Stimulated activated CD4-positive, alpha-beta T cell treated with anti-CD3 and anti-CD28 coated beads, Interleukin-2, amount 100 ng/mL, for 48 hours (primary cell): Measurements from ENCODE around the gene EVX2.

Experiments
- DNase-seq, 2 donors: peaks; one replicate each; pipeline ENCODE4 v3.0.0-alpha.2; 2020

EVX2 gene

GRCh38 chr2:176121190-176122051, 37.7 kb upstream of the EVX2 start:
- no peak for DNase-seq

DNA sequence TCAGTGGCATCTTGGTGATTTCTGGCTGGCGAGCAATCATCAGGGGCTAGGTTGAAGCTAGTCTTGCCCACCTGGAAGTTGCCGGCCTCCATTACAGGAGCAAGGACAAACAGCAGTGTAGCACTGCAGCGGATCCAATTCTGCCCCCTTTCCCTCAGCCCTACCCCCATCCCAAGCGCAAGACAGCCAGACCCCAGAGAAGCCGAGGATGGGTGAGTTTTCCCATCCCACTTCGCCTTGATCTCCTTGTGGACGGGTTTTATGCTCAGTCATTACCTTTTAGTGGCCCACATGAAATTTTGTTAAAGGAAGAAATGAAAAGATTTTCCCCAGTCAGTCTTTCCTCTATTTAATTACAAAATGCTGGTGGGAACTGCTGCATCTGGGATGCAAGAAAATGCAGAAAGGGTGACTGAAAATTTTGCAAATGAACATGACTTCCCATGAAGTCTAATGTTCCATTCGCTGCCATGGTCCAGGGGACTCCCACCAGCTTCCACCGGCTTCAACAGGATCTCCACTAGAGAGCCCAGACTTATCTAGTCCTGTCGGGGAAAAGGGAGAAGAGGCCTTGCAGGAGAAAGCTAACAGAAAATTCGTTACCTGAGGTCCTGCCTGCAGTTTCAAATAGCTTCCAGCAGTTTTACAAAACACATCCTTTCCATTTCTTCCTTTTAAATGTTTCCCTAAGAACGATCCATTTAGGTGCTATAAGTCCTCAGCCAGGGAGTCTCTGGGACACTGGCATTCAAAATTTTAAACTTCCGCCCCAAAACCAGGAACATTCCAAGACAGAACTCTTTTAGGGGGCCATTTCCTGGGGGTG, 36.8 kb upstream of the EVX2 start:
- DNase-seq = no peak

DNA sequence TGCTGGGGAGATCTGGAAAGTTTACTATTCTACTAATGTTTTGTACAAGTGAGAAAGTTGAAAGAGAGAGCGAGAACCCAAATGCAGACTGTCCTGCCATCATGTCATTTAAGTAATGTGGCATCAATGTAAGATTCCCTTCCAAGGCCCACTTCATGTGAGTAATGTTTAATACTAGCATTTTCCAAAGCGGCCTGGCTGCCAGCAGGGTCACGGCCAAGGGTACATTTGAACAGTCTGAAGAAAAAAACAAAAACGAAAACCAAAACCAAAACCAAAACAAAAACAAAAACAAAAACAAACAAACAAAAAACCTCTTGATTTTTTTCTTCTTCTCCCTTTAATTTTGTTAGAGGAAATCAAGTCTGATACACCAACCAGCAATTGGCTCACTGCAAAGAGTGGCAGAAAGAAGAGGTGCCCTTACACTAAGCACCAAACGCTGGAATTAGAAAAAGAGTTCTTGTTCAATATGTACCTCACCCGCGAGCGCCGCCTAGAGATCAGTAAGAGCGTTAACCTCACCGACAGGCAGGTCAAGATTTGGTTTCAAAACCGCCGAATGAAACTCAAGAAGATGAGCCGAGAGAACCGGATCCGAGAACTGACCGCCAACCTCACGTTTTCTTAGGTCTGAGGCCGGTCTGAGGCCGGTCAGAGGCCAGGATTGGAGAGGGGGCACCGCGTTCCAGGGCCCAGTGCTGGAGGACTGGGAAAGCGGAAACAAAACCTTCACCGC, 35.0 kb upstream of the EVX2 start:
- no peak for DNase-seq

GRCh38 chr2:176117823-176118371, 34.1 kb upstream of the EVX2 start:
- no peak for DNase-seq

GRCh38 chr2:176117162-176117822, 33.5 kb upstream of the EVX2 start:
- DNase-seq = no peak

GRCh38 chr2:176115883-176116813, 32.4 kb upstream of the EVX2 start, which contains the start of gene HOXD10:
Gene HOXD10, plus strand, starts transcription at chr2:176116778. Its CDS starts 56 bp downstream, at chr2:176116834.
- DNase-seq = no peak

DNA sequence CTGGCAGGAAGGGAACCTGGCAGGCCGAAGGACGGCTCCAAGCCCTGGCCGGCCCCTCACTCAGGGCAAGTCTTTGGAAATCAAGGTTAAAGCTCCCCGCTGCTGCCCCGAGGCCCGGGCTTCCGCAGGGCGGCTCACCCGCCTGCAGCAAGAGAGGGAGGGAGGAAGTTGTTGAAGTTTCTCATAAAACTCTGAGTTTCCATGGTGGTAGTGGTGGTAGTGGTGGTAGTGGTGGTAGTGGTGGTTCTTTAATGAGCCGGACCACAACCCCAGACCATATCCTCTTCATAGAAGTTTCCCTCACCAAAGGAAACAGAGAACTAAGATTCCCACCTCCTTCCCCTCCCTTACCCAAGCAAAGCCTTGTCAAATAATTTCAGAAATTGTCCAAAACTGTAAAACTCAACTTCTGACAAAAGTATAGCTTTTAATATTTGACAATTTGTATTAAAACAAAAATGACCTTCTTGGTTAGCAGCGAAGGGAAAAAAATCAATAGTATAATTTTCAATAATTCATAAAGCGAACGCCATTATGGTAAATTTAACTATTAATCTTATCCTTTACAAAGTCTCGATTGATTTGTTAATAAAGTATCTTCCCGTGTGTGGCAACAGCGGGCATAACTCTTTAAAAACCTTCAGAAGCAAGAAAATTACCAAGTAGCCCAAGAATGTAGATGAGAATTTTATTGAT, 31.3 kb upstream of the EVX2 start:
- no peak for DNase-seq

DNA sequence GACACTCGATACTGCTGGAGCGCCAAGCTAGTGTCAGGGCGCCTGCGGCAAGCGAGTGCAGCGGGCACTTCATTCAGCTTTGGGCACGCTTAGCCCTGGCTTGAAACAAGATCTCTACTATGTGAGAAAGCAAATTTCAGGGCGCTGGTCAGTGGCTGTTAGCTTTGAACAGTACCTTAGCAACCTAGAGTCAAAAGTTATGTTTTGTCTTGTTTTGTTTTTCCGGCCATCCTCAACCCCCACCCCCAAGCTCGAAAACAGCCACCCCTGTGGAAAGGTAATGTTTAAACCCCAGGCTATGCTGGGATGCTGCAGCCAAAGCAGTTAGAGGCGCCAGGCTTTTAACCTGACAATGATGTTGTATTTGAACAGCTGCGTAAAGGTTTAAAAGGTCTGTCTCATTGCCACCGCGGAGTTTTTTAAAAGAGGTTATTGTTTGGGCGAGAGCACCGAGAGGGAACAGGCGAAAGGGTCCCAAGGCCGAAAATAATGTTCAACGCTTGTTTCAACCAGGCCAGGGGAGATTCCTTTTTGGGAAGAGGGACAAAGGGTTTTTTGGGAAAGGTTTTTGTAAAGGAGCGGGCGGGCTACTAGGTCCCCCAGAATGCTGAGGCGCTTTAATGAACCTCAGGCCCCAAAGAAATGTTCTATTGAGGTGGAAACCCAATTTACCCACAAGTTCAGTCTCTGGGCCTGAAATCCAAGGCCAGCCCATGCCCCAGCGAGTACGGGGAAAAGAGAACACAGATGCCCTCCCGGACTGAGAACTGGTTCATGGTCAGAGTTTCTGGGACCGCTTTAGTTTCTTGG, 30.6 kb upstream of the EVX2 start:
- DNase-seq = no peak

GRCh38 chr2:176112375-176113302, 28.9 kb upstream of the EVX2 start:
- no peak for DNase-seq

DNA sequence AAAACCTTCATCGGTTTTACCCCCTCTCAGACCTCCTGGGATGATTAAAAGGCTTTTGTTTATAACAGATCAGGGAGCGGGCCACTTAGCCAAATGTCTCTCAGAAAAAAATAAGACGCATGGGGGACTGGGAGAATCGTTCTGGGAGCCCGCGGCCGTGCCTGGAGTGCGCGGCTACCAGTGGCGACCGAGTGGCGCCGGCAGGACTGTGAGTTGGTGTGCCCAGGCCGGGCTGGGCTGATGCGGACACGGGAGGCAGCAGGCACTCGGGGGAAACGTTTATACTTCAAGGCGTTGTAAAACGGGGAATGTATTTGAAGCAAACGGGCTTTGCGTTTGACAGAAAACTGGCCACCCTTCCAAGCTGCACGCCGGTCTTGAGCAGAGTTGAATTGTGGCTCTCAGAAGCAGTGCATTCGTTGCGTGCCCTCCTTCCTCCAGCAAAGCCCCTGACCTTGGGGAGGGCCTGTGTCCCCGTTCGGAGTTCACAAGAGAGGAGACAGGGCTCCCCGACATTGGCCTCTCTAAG, 28.1 kb upstream of the EVX2 start:
- no peak for DNase-seq

DNA sequence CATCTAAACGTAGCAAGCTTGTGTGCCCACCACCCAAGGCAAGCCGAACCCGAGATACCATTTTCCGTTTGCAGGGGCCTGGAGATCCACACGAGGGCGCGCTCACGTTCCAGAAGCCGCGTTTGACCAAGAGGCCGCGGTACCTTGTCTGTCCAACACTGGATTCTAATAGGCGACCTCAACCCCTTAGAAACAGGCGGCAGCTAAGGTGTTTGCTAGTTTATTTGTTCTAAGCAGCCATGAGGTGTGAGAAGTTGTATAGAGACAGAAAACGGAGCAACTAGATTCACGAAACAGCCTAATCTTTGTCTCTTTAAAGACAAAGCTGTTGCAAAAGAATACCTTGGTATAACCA, 27.5 kb upstream of the EVX2 start:
- no peak for DNase-seq

GRCh38 chr2:176110415-176111308, 26.9 kb upstream of the EVX2 start:
- DNase-seq = no peak

GRCh38 chr2:176109946-176110345, 26.2 kb upstream of the EVX2 start:
- DNase-seq = no peak

DNA sequence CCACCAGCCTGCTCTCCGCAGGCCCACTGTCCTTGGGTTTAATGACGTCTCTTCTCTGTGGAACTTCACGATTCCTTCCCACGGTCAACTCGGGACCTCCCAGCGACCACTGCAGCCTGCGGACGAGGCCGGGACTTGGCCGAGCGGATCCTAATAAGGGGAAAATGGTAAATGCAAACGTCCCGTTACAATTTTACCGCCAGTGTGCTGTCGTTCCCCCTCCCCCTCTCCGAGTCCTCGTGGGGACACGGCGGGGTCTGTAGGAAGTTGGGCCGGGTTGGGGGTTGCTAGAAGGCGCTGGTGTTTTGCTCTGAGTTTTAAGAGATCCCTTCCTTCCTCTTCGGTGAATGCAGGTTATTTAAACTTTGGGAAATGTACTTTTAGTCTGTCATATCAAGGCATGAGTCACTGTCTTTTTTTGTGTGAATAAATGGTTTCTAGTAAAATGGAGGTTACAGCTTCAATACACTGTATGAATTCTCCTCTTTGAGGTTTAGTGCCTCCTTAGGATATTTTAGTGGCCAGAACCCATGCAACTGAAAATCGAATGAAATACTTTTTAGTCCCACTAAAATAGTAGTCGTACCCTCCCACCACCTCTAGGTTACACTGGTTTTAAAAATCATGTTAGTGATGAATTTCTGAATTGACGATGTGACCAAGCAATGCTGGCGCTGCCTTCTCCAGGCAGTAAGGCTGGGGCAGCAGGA, 25.6 kb upstream of the EVX2 start:
- no peak for DNase-seq

- no peak for DNase-seq
These were observed 24.0 kb upstream of the EVX2 start for GRCh38 chr2:176107731-176108181.
